K562 (cell line): ENCODE data around the gene FAM114A1. TPM values are rescaled to one million over a fixed set of nuclear protein-coding genes. Genes with fewer than 3 reads are reported as not detected.

Experiments
- ARID2 ChIP-seq: fragments of 450-650 bp; IDR thresholded peaks from 2 replicates; pipeline ENCODE4 v1.6.1; 2017; ENCODE audit warnings: antibody characterized with exemption, mild to moderate bottlenecking
- CHD1 ChIP-seq: fragments of 200-600 bp; sonication (generic); IDR thresholded peaks from one replicate; pipeline ENCODE4 v1.6.1; 2012; ENCODE audit warnings: mild to moderate bottlenecking, moderate library complexity, low read length, inconsistent platforms
- MEF2A ChIP-seq: IDR thresholded peaks from 2 replicates; pipeline ENCODE4 v1.6.1; 2011; ENCODE audit warnings: low read depth, mild to moderate bottlenecking, low read length, moderate library complexity; ENCODE audit not compliant: control insufficient read depth
- MEF2D ChIP-seq: conservative IDR thresholded peaks from 2 replicates; pipeline ENCODE4 v1.6.1; 2016; ENCODE audit warnings: low read depth, missing genetic modification characterization, missing compliant biosample characterization
- MYBL2 ChIP-seq, 2 experiments: fragments of 450-650 bp in 1 of 2; sonication (generic) in 1 of 2; formaldehyde crosslinking in 1 of 2; IDR thresholded peaks; 2 replicates each; pipeline versions ENCODE4 v1.6.1 to v1.8.1; 2017 to 2022; ENCODE audit warnings: borderline replicate concordance in 1 of 2, inconsistent platforms in 1 of 2, low read depth in 1 of 2, mild to moderate bottlenecking in 1 of 2, missing genetic modification reagents in 1 of 2, moderate library complexity in 1 of 2
- NFE2 ChIP-seq: IDR thresholded peaks from 2 replicates; pipeline ENCODE4 v1.6.1; 2014; ENCODE audit warnings: antibody characterized with exemption, low read depth
- POLR2A ChIP-seq: fragments of 450-650 bp; conservative IDR thresholded peaks from 2 replicates; pipeline ENCODE4 v1.6.1; 2016
- RFX1 ChIP-seq: fragments of 450-650 bp; IDR thresholded peaks from 2 replicates; pipeline ENCODE4 v1.6.1; 2016; ENCODE audit warnings: mild to moderate bottlenecking, moderate library complexity
- TEAD2 ChIP-seq: fragments of 450-650 bp; IDR thresholded peaks from 2 replicates; pipeline ENCODE4 v1.6.1; 2016; ENCODE audit warnings: missing genetic modification characterization, control low read depth, missing compliant biosample characterization
- YY1 ChIP-seq, 3 experiments: IDR thresholded peaks; 2 replicates each; pipeline ENCODE4 v1.6.1; 2011; ENCODE audit warnings: low read length in 2 of 3, mild to moderate bottlenecking in 2 of 3, moderate library complexity in 2 of 3, borderline replicate concordance in 1 of 3, control low read depth in 1 of 3, low read depth in 1 of 3; ENCODE audit not compliant: insufficient read depth in 3 of 3, insufficient replicate concordance in 2 of 3, control insufficient read depth in 1 of 3, insufficient read length in 1 of 3; ENCODE audit errors: extremely low read depth in 1 of 3
- ZNF445 ChIP-seq: fragments of 250-450 bp; sonication (Bioruptor Pico); IDR thresholded peaks from 2 replicates; pipeline ENCODE4 v1.4.0; 2020; ENCODE audit warnings: low read depth, mild to moderate bottlenecking, moderate library complexity
- ZNF561 ChIP-seq: fragments of 450-650 bp; formaldehyde crosslinking; conservative IDR thresholded peaks from 2 replicates; pipeline ENCODE4 v1.4.0; 2020; ENCODE audit warnings: mild to moderate bottlenecking, moderate library complexity
- ZNF79 ChIP-seq: fragments of 250-450 bp; sonication (Bioruptor Pico); IDR thresholded peaks from 2 replicates; pipeline ENCODE4 v1.4.0; 2020; ENCODE audit warnings: low read depth, mild to moderate bottlenecking, moderate library complexity
- polyA plus RNA-seq, 8 experiments: library from polyadenylated mRNA; depleted of rRNA in 4 of 8; stranded (reverse) in 5 of 8; unstranded in 3 of 8; fragments of >200 nt; fragmentation: Nextera tagmentation in 2 of 8; fragmentation: Illumina TruSeq in 1 of 8; extraction: Ambion mirVana in 2 of 8; extraction: Trizol in 1 of 8; gene quantifications; 2 replicates each; pipeline versions ENCODE4 v1.2.1 to v1.2.3, GENCODE V29; 2011 to 2014; ENCODE audit warnings: inconsistent platforms in 1 of 8, missing spikeins in 1 of 8
- total RNA-seq, 7 experiments: library from RNA; depleted of rRNA in 6 of 7; stranded (reverse); fragments of >200 nt in 6 of 7; fragmentation: Illumina TruSeq in 2 of 7; extraction: Trizol in 2 of 7; gene quantifications; 2 replicates each; pipeline versions ENCODE4 v1.2.1 to v1.2.3, GENCODE V29; 2011 to 2021; ENCODE audit warnings: low replicate concordance in 1 of 7
- TF ChIP-seq, protein P1 (sequence below): fragments of 250-450 bp; sonication (Bioruptor Pico); IDR thresholded peaks from 2 replicates; pipeline ENCODE4 v1.5.0; 2021
- TF ChIP-seq, protein P2 (sequence below): sonication (generic); formaldehyde crosslinking; IDR thresholded peaks from 2 replicates; pipeline ENCODE4 v1.8.1; 2023; ENCODE audit warnings: mild to moderate bottlenecking, missing genetic modification reagents
- TF ChIP-seq, protein P3 (sequence below): fragments of 250-450 bp; sonication (Bioruptor Pico); IDR thresholded peaks from 2 replicates; pipeline ENCODE4 v1.5.0; 2020; ENCODE audit warnings: mild to moderate bottlenecking, borderline replicate concordance
- TF ChIP-seq, protein P4 (sequence below): fragments of 250-450 bp; sonication (Bioruptor Pico); IDR thresholded peaks from 2 replicates; pipeline ENCODE4 v1.9.0; 2021; ENCODE audit warnings: mild to moderate bottlenecking

Gene FAM114A1
- total and polyA plus RNA-seq, 9 of the 15 experiments (the other 6 are each of a cell fraction or from before 2014, with no cell fraction given): 1.8 to 12.0 (median 4.3) TPM

DNA sequence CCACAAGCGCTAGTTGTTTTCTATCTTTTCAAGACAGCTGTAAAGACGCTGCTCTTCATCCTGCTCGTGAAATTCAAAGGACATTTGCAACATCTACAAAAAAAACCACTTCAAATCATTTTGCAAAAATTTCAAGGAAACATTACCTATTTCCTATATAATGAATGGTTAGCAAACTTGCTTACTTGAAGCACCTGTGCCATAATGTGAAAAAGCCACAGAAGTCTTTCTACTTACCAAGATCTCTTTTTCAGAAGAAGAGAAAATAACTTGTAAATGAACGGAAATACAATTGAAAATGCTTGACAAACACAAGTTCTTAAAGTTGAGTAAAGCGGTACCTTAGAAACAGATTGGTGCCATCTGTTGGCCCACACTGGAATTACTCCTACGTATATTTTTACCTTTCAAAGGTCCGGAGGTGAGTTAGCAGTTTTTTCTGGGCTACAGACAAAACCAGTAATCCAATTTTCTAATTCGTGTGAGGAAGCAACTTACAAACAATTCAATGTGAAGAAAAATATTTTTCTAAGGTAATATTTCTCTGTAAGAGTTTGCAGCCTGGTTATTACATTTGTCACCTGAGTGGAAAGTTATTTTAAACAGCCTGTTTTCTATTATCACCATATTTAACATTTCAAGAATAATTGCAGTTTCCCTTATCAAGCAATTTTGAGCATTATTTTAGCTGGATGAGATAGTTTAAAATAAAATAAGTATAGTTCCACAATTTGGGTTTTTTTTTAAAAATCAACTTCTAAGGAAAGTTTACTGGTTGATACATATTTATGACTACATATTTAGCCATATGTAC lies 10.9 kb upstream of the FAM114A1 start, which contains the start of gene TLR6 (continued):
- TF ChIP-seq ZNF561 (no peak), ARID2 (no peak), YY1 (IDR thresholded peaks at IDR 0.05; ENCODE audit: borderline replicate concordance in 1 of 3, control insufficient read depth in 1 of 3, extremely low read depth in 1 of 3, insufficient read depth in 3 of 3, insufficient read length in 1 of 3, insufficient replicate concordance in 2 of 3, low read depth in 1 of 3, low read length in 2 of 3) (no peak), ZNF445 (CRISPR knock-in tag) (no peak), MEF2D (tag) (no peak), MYBL2 (IDR thresholded peaks at IDR 0.05; ENCODE audit: low read depth) (no peak), MYBL2 (CRISPR knock-in tag; IDR thresholded peaks at IDR 0.05; ENCODE audit: borderline replicate concordance) (no peak), TEAD2 (no peak), MEF2A (0 out of 2 replicates have a peak, but pooled peaks have one; percentile 2), CHD1 (no peak), ZNF79 (CRISPR knock-in tag) (no peak), NFE2 (peak; percentile 92), POLR2A (no peak), RFX1 (peak; percentile 37; the same call in 1 of the 2 replicates)
- TF ChIP-seq, protein P1, sequence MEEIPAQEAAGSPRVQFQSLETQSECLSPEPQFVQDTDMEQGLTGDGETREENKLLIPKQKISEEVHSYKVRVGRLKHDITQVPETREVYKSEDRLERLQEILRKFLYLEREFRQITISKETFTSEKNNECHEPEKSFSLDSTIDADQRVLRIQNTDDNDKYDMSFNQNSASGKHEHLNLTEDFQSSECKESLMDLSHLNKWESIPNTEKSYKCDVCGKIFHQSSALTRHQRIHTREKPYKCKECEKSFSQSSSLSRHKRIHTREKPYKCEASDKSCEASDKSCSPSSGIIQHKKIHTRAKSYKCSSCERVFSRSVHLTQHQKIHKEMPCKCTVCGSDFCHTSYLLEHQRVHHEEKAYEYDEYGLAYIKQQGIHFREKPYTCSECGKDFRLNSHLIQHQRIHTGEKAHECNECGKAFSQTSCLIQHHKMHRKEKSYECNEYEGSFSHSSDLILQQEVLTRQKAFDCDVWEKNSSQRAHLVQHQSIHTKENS (CRISPR knock-in tag): no peak
- TF ChIP-seq, protein P2, sequence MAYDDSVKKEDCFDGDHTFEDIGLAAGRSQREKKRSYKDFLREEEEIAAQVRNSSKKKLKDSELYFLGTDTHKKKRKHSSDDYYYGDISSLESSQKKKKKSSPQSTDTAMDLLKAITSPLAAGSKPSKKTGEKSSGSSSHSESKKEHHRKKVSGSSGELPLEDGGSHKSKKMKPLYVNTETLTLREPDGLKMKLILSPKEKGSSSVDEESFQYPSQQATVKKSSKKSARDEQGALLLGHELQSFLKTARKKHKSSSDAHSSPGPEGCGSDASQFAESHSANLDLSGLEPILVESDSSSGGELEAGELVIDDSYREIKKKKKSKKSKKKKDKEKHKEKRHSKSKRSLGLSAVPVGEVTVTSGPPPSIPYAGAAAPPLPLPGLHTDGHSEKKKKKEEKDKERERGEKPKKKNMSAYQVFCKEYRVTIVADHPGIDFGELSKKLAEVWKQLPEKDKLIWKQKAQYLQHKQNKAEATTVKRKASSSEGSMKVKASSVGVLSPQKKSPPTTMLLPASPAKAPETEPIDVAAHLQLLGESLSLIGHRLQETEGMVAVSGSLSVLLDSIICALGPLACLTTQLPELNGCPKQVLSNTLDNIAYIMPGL (CRISPR knock-in tag): no peak
- TF ChIP-seq, protein P3, sequence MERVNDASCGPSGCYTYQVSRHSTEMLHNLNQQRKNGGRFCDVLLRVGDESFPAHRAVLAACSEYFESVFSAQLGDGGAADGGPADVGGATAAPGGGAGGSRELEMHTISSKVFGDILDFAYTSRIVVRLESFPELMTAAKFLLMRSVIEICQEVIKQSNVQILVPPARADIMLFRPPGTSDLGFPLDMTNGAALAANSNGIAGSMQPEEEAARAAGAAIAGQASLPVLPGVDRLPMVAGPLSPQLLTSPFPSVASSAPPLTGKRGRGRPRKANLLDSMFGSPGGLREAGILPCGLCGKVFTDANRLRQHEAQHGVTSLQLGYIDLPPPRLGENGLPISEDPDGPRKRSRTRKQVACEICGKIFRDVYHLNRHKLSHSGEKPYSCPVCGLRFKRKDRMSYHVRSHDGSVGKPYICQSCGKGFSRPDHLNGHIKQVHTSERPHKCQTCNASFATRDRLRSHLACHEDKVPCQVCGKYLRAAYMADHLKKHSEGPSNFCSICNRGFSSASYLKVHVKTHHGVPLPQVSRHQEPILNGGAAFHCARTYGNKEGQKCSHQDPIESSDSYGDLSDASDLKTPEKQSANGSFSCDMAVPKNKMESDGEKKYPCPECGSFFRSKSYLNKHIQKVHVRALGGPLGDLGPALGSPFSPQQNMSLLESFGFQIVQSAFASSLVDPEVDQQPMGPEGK (CRISPR knock-in tag): no peak
- TF ChIP-seq, protein P4, sequence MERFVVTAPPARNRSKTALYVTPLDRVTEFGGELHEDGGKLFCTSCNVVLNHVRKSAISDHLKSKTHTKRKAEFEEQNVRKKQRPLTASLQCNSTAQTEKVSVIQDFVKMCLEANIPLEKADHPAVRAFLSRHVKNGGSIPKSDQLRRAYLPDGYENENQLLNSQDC (CRISPR knock-in tag): no peak
